Keratinocyte (primary cell): ENCODE data around the gene DZIP1L.

Source experiments
- EZH2 ChIP-seq: IDR thresholded peaks from one replicate; pipeline ENCODE4 v1.6.1; 2012; ENCODE audit warnings: inconsistent platforms, mild to moderate bottlenecking, low read length, moderate library complexity
- TF ChIP-seq, protein P1 (sequence below), 3 experiments: IDR thresholded peaks in 1 of 3; conservative IDR thresholded peaks in 1 of 3; optimal IDR thresholded peaks in 1 of 3; 2 replicates in 2 of 3; 3 replicates in 1 of 3; pipeline versions ENCODE3 to v1.5.1; 2011; ENCODE audit warnings: low read length in 3 of 3, mild to moderate bottlenecking in 3 of 3, moderate library complexity in 2 of 3, control low read depth in 1 of 3, inconsistent platforms in 1 of 3; ENCODE audit not compliant: insufficient read depth in 2 of 3; ENCODE audit errors: extremely low read depth in 1 of 3

DNA sequence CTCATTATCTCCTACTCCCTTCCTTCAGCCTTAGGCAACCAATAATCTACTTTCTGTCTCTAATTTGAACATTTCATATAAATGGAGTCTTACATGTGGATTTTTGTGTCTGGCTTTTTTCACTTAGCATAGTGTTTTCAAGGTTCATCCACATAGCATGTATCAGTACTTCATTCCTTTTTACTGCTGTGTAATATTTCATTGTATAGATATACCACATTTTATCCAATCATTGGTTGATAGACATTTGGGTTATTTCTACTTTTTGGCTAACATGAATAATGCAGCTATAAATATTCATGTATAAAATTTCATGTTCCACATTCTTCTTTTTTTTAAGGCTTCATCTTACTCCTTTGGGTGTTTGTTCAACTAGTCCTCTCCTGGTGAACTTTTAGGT, 39.1 kb upstream of the DZIP1L start:
- TF ChIP-seq, protein P1, sequence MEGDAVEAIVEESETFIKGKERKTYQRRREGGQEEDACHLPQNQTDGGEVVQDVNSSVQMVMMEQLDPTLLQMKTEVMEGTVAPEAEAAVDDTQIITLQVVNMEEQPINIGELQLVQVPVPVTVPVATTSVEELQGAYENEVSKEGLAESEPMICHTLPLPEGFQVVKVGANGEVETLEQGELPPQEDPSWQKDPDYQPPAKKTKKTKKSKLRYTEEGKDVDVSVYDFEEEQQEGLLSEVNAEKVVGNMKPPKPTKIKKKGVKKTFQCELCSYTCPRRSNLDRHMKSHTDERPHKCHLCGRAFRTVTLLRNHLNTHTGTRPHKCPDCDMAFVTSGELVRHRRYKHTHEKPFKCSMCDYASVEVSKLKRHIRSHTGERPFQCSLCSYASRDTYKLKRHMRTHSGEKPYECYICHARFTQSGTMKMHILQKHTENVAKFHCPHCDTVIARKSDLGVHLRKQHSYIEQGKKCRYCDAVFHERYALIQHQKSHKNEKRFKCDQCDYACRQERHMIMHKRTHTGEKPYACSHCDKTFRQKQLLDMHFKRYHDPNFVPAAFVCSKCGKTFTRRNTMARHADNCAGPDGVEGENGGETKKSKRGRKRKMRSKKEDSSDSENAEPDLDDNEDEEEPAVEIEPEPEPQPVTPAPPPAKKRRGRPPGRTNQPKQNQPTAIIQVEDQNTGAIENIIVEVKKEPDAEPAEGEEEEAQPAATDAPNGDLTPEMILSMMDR (optimal IDR thresholded peaks at IDR 0.05 in 1 of 3, IDR thresholded peaks at IDR 0.05 in 1 of 3, conservative IDR thresholded peaks at IDR 0.05 in 1 of 3; ENCODE audit: extremely low read depth in 1 of 3, insufficient read depth in 2 of 3, low read length in 3 of 3) = no peak
- no peak for TF ChIP-seq EZH2
